RWPE2 (cell line): Measurements from ENCODE around the gene EPGN.
A peak's percentile ranks its signal among the peaks of the same experiment; 100 is the strongest.

ENCODE experiments used
- ATAC-seq: fragments of 200-7000 bp; cut with Tn5 transposase; 3 replicates; pipeline ENCODE4 v1.9.1; 2021; ENCODE audit warnings: low read depth
- DNase-seq: peaks from one replicate; pipeline ENCODE4 v3.0.0-alpha.2; 2020; ENCODE audit warnings: low spot score
- H3K27ac ChIP-seq: fragments of 450-650 bp; 2 replicates; pipeline ENCODE4 v1.5.1; 2017; ENCODE audit warnings: mild to moderate bottlenecking; ENCODE audit not compliant: poor library complexity, severe bottlenecking
- H3K27me3 ChIP-seq: fragments of 250-450 bp; sonication (Bioruptor Pico); 2 replicates; pipeline ENCODE4 v1.5.1; 2021; ENCODE audit warnings: mild to moderate bottlenecking, moderate library complexity; ENCODE audit not compliant: insufficient read depth, poor library complexity, severe bottlenecking
- H3K36me3 ChIP-seq: fragments of 250-450 bp; sonication (Bioruptor Pico); 2 replicates; pipeline ENCODE4 v1.5.1; 2020; ENCODE audit warnings: low read depth, mild to moderate bottlenecking, moderate library complexity
- H3K4me1 ChIP-seq: fragments of 250-450 bp; sonication (Bioruptor Pico); 2 replicates; pipeline ENCODE4 v1.5.1; 2021; ENCODE audit warnings: mild to moderate bottlenecking, moderate library complexity; ENCODE audit not compliant: insufficient read depth, poor library complexity, severe bottlenecking
- H3K4me3 ChIP-seq: fragments of 250-450 bp; sonication (Bioruptor Pico); 2 replicates; pipeline ENCODE4 v1.5.1; 2021; ENCODE audit warnings: mild to moderate bottlenecking, moderate library complexity; ENCODE audit not compliant: severe bottlenecking
- H3K9me3 ChIP-seq: fragments of 250-450 bp; sonication (Bioruptor Pico); 2 replicates; pipeline ENCODE4 v1.5.1; 2021; ENCODE audit warnings: mild to moderate bottlenecking, moderate library complexity; ENCODE audit not compliant: severe bottlenecking
- TF ChIP-seq, protein P1 (sequence below): fragments of 450-650 bp; IDR thresholded peaks from one replicate; pipeline ENCODE4 v1.5.1; 2017; ENCODE audit warnings: mild to moderate bottlenecking, moderate library complexity; ENCODE audit not compliant: poor library complexity, severe bottlenecking

Gene EPGN

DNA sequence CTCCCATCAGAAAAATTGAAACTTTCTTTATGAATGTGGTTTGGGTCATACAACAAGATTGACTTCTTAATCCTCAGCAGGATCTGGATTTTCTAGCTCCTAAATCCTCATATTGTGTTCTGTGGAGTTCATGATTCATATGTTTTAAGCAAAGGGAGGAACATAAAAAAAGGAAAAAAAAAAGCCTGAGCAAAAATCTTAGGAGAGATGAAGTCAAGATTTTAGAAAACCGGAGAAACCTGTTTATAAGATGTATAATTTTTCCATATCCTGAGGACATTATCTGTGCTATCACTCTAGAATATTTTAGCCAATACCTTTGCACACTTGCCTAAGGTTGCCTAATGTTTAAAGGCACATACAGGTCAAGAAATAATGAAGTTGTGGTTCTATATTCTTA lies 49.7 kb downstream of the EPGN start:
- Histone ChIP-seq H3K36me3 (no peaks in the 10 kb centered on the region), H3K27me3 (no peaks in the 10 kb centered on the region), H3K4me1 (peaks cover 61% of the 10 kb centered on the region), H3K27ac (peak overlapping the region; percentile 22), H3K9me3 (no peaks in the 10 kb centered on the region), H3K4me3 (no peak overlapping the region)
- DNase-seq (no peak), ATAC-seq (no peak)
- TF ChIP-seq, protein P1, sequence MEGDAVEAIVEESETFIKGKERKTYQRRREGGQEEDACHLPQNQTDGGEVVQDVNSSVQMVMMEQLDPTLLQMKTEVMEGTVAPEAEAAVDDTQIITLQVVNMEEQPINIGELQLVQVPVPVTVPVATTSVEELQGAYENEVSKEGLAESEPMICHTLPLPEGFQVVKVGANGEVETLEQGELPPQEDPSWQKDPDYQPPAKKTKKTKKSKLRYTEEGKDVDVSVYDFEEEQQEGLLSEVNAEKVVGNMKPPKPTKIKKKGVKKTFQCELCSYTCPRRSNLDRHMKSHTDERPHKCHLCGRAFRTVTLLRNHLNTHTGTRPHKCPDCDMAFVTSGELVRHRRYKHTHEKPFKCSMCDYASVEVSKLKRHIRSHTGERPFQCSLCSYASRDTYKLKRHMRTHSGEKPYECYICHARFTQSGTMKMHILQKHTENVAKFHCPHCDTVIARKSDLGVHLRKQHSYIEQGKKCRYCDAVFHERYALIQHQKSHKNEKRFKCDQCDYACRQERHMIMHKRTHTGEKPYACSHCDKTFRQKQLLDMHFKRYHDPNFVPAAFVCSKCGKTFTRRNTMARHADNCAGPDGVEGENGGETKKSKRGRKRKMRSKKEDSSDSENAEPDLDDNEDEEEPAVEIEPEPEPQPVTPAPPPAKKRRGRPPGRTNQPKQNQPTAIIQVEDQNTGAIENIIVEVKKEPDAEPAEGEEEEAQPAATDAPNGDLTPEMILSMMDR: no peak

DNA sequence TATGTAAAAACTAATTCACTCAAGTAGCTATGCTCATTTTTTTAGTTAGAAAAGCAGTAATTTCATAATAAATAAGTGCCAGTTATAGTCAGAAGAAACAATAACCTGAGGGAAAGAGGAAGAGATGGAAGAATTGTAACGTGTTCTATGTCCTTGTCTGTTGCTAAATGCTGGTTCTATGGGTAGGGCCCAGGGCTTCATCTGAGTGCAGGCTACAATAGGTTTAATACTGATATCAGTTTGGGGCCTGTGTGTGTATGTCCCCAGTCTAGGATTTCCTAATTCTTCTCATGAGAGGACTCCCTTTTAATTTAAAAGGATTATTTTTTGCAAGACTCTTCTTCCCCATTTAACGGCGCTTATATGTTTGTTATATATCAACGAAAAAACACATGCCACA lies 53.4 kb downstream of the EPGN start:
- Histone ChIP-seq H3K36me3 (peaks cover 8% of the 10 kb centered on the region), H3K27ac (peak overlapping the region; percentile 99), H3K4me1 (peaks cover 55% of the 10 kb centered on the region), H3K9me3 (no peaks in the 10 kb centered on the region), H3K4me3 (no peak overlapping the region), H3K27me3 (no peaks in the 10 kb centered on the region)
- no peak for DNase-seq
- ATAC-seq: no peak
- TF ChIP-seq, protein P1: no peak

DNA sequence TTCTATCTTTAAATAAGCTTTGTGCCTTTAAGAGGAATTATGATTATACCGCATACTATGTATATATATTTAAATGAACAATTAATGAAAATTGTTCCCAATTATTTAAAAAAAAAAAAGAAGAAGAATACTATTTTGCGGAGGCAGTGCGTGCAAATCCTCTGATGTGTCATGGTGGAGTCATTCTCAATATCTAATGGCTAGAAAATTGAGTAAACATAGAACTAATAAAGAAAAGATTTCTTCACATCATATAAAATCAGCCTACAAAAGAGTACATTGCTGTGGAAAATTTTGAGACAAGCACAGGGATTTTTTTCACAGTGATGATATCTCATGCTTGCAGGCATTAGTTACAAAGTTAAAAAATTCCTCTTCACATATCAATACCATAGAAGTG lies 54.1 kb downstream of the EPGN start:
- peaks cover 55% of the 10 kb centered on the region for H3K4me1 ChIP-seq
- DNase-seq (no peak), ATAC-seq (no peak)
- H3K27ac ChIP-seq: peak overlapping the region; percentile 99
- H3K36me3 ChIP-seq: peaks cover 15% of the 10 kb centered on the region
- no peaks in the 10 kb centered on the region for H3K27me3 ChIP-seq
- H3K9me3 ChIP-seq: no peaks in the 10 kb centered on the region
- TF ChIP-seq, protein P1: no peak
- H3K4me3 ChIP-seq: no peak overlapping the region

DNA sequence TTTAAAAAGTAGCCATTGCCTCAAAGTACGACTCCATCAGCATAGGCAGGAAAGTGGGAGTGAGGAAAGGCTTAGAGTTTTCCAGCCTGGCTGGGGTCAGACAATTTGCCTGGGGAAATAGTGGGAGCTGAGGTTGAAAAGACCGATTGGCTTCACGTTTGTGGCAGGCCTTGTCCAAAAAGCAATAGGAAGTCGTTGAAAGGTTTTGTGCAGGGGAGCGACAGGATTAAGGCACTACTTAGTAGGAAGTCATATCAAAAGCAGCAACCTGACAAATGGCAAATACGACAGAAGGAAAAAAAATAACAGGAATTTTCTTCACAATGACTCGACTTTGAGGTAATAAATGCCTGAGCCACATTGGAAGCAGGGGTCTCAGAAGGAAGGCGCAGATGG lies 56.0 kb downstream of the EPGN start:
- Histone ChIP-seq H3K9me3 (no peaks in the 10 kb centered on the region), H3K4me3 (peak overlapping the region; percentile 62), H3K36me3 (peaks cover 34% of the 10 kb centered on the region), H3K27me3 (no peaks in the 10 kb centered on the region), H3K4me1 (peaks cover 48% of the 10 kb centered on the region), H3K27ac (peak overlapping the region; percentile 99)
- TF ChIP-seq, protein P1: no peak
- ATAC-seq: peak; percentile 0; the same call in 1 of the 3 replicates
- no peak for DNase-seq

DNA sequence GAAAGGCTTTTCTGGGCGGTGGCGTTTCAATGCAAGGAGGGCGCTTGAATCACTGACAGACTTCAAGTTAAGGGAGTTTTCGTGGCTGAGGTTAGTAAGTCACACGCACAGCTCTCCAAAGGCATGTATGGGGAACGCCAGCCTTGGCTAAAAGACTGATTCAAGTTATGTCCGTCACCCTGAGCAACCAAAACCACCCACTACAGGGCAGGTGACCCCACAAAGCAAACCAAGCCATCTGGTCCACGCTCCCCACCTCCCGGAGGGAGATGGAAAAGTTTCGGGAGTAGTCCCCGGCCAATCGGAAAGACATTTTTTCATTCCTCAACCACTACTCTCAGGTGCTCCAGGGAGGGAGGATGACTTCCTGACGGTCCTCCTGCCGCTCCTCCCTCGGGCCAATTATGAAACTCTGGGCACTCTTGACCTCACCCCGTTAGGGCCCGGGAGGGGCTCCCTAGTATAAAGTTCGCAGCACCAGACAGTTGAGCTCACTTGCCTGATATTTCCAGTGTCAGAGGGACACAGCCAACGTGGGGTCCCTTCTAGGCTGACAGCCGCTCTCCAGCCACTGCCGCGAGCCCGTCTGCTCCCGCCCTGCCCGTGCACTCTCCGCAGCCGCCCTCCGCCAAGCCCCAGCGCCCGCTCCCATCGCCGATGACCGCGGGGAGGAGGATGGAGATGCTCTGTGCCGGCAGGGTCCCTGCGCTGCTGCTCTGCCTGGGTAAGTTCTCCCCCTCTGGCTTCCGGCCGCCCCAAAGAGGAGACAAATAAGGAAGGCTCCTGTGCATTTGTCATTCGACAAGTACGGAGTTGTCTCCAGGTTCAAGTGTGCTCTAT lies 56.6 kb downstream of the EPGN start, which contains the start of gene EREG:
EREG (plus strand) TSS at position 494 of the 840 bp plus-strand sequence; CDS start at position 658, 164 bp downstream.
- peak within 1 kb of the TSS; percentile 99 for H3K27ac ChIP-seq
- H3K9me3 ChIP-seq: no peaks in the 10 kb centered on the region
- H3K36me3 ChIP-seq: peaks cover 40% of the 10 kb centered on the region
- H3K4me3 ChIP-seq: peak within 1 kb of the TSS; percentile 62
- peak; percentile 64 for ATAC-seq
- TF ChIP-seq, protein P1: no peak
- DNase-seq: peak; percentile 77
- peaks cover 48% of the 10 kb centered on the region for H3K4me1 ChIP-seq
- H3K27me3 ChIP-seq: no peaks in the 10 kb centered on the region
